HCT116 (cell line): ENCODE measurements around the gene HIVEP3. TPM values are rescaled to one million over a fixed set of nuclear protein-coding genes. Genes with fewer than 3 reads are reported as not detected.

Experiments
- ATAC-seq: fragments of 200-7000 bp; cut with Tn5 transposase; 2 replicates; pipeline ENCODE4 v1.9.1; 2020; ENCODE audit warnings: mild to moderate bottlenecking, moderate library complexity
- BruUV-seq: library from RNA; stranded (reverse); fragments of 400-500 nt; replicated peaks from 2 replicates; lab custom pipeline; 2021; lab: Mats Ljungman, UMichigan
- CTCF ChIA-PET: fragments of 300-600 bp; sonication (Branson Sonifier 250); formaldehyde crosslinking; loops from one replicate; lab custom pipeline; 2021; ENCODE audit warnings: antibody characterized with exemption; lab: Charles Lee
- POLR2A ChIA-PET: fragments of 300-600, 350-600 bp; sonication (Branson Sonifier 250); formaldehyde crosslinking; loops from one replicate; lab custom pipeline; 2021; ENCODE audit warnings: antibody characterized with exemption; lab: Charles Lee
- RAD21 ChIA-PET, 2 experiments: fragments of 300-600 bp; sonication (Branson Sonifier 250); formaldehyde crosslinking; loops; one replicate each; lab custom pipeline; 2023; ENCODE audit warnings: low total read pairs in 2 of 2; ENCODE audit not compliant: uncharacterized antibody in 2 of 2, unreplicated experiment in 2 of 2, low non-redundant PET in 1 of 2; lab: Charles Lee
- DNase-seq: peaks from one replicate; pipeline ENCODE4 v3.0.0-alpha.2; 2010; ENCODE audit warnings: low read depth, low spot score
- H2AFZ ChIP-seq: fragments of 200-600 bp; shearing (Covaris generic), sonication (generic); 2 replicates; pipeline ENCODE4 v1.6.1; 2017; ENCODE audit warnings: low read depth, mixed run types, mixed read lengths, antibody characterized with exemption, low read length; ENCODE audit not compliant: poor library complexity, severe bottlenecking
- H3K27ac ChIP-seq: 2 replicates; pipeline ENCODE4 v1.5.1; 2012; ENCODE audit warnings: low read depth, low read length
- H3K27me3 ChIP-seq: fragments of 200-600 bp; sonication (generic); 2 replicates; pipeline ENCODE4 v1.6.1; 2016; ENCODE audit warnings: mixed run types, low read length, mixed read lengths; ENCODE audit not compliant: insufficient read depth
- H3K36me3 ChIP-seq, 2 experiments: fragments of 200-500 bp in 1 of 2; fragments of 200-600 bp in 1 of 2; sonication (Bioruptor generic) in 1 of 2; sonication (generic) in 1 of 2; 2 replicates each; pipeline versions ENCODE4 v1.5.1 to v1.6.1; 2014 to 2016; ENCODE audit warnings: low read length in 2 of 2, inconsistent platforms in 1 of 2, mixed read lengths in 1 of 2, mixed run types in 1 of 2; ENCODE audit not compliant: insufficient read depth in 2 of 2, control insufficient read depth in 1 of 2
- H3K4me1 ChIP-seq, 2 experiments: fragments of 200-600 bp in 1 of 2; sonication (generic) in 1 of 2; 2 replicates each; pipeline versions ENCODE4 v1.5.1 to v1.6.1; 2012 to 2017; ENCODE audit warnings: low read length in 2 of 2, inconsistent platforms in 1 of 2, mild to moderate bottlenecking in 1 of 2, mixed read lengths in 1 of 2, mixed run types in 1 of 2, moderate library complexity in 1 of 2; ENCODE audit not compliant: insufficient read depth in 2 of 2, control insufficient read depth in 1 of 2
- H3K4me2 ChIP-seq: fragments of 200-600 bp; sonication (generic); 2 replicates; pipeline ENCODE4 v1.6.1; 2017; ENCODE audit warnings: mixed run types, low read length, mixed read lengths
- H3K4me3 ChIP-seq, 2 experiments: fragments of 200-600 bp in 1 of 2; sonication (generic) in 1 of 2; replicated peaks in 1 of 2; 2 replicates each; pipeline ENCODE4 v1.5.1; 2011 to 2016; ENCODE audit warnings: low read length in 2 of 2, control low read depth in 1 of 2, low read depth in 1 of 2, mild to moderate bottlenecking in 1 of 2, mixed read lengths in 1 of 2, mixed run types in 1 of 2
- H3K79me2 ChIP-seq: fragments of 200-600 bp; sonication (generic); 2 replicates; pipeline ENCODE4 v1.6.1; 2017; ENCODE audit warnings: mild to moderate bottlenecking, mixed run types, low read length, moderate library complexity, mixed read lengths; ENCODE audit not compliant: insufficient read depth
- H3K9ac ChIP-seq: fragments of 200-600 bp; sonication (generic); 2 replicates; pipeline ENCODE4 v1.6.1; 2016; ENCODE audit warnings: low read length, mixed read lengths
- H3K9me2 ChIP-seq: fragments of 200-600 bp; sonication (generic), shearing (Covaris generic); 2 replicates; pipeline ENCODE4 v1.6.1; 2017; ENCODE audit warnings: mixed run types, mild to moderate bottlenecking, moderate library complexity; ENCODE audit not compliant: insufficient read depth
- H3K9me3 ChIP-seq, 2 experiments: fragments of 200-500 bp in 1 of 2; fragments of 200-600 bp in 1 of 2; sonication (Bioruptor generic) in 1 of 2; sonication (generic) in 1 of 2; 2 replicates each; pipeline ENCODE4 v1.6.1; 2014 to 2017; ENCODE audit warnings: low read length in 2 of 2, mixed read lengths in 2 of 2, inconsistent platforms in 1 of 2, low read depth in 1 of 2, mild to moderate bottlenecking in 1 of 2, mixed run types in 1 of 2, moderate library complexity in 1 of 2; ENCODE audit not compliant: control insufficient read depth in 1 of 2, insufficient read depth in 1 of 2
- H4K20me1 ChIP-seq: fragments of 200-600 bp; sonication (generic), shearing (Covaris generic); 2 replicates; pipeline ENCODE4 v1.6.1; 2017; ENCODE audit warnings: mixed run types, mild to moderate bottlenecking, moderate library complexity; ENCODE audit not compliant: insufficient read depth
- EGR1 ChIP-seq: IDR thresholded peaks from 2 replicates; pipeline ENCODE4 v1.6.1; 2012; ENCODE audit warnings: low read depth
- EZH2 ChIP-seq: fragments of 200-600 bp; sonication (generic); IDR thresholded peaks from 2 replicates; pipeline ENCODE4 v1.6.1; 2017; ENCODE audit warnings: antibody characterized with exemption, mixed run types
- FOSL1 ChIP-seq: IDR thresholded peaks from 2 replicates; pipeline ENCODE4 v1.6.1; 2012; ENCODE audit warnings: low read depth
- JUND ChIP-seq: IDR thresholded peaks from 2 replicates; pipeline ENCODE4 v1.6.1; 2012
- POLR2A ChIP-seq: IDR thresholded peaks from 2 replicates; pipeline ENCODE4 v1.7.0; 2011; ENCODE audit warnings: borderline replicate concordance; ENCODE audit not compliant: insufficient read depth, insufficient read length; ENCODE audit errors: extremely low read depth
- POLR2AphosphoS5 ChIP-seq: IDR thresholded peaks from 2 replicates; pipeline ENCODE4 v1.6.1; 2011; ENCODE audit warnings: mild to moderate bottlenecking, low read depth, low read length, moderate library complexity
- SP1 ChIP-seq: IDR thresholded peaks from 2 replicates; pipeline ENCODE4 v1.6.1; 2012; ENCODE audit warnings: low read depth
- SRF ChIP-seq: IDR thresholded peaks from 2 replicates; pipeline ENCODE4 v1.6.1; 2012; ENCODE audit warnings: low read depth
- TCF7L2 ChIP-seq: IDR thresholded peaks from 2 replicates; pipeline ENCODE4 v1.7.0; 2011; ENCODE audit warnings: borderline replicate concordance, inconsistent platforms; ENCODE audit not compliant: insufficient read depth, insufficient read length; ENCODE audit errors: extremely low read depth
- ZFX ChIP-seq: fragments of 450-650 bp; IDR thresholded peaks from 2 replicates; pipeline ENCODE4 v1.6.1; 2017
- ZNF274 ChIP-seq: fragments of 200-500 bp; sonication (Bioruptor generic); IDR thresholded peaks from 2 replicates; pipeline ENCODE4 v1.6.1; 2014; ENCODE audit warnings: mild to moderate bottlenecking, low read depth, low read length, inconsistent platforms
- intact Hi-C: fragments of 100-400 bp; cut with micrococcal nuclease; formaldehyde crosslinking; loops from 2 replicates; pipeline ENCODE4 v1.10.0; 2022
- total RNA-seq: library from RNA; stranded (reverse); gene quantifications from one replicate; pipeline ENCODE4 v1.2.1, GENCODE V29; 2021; ENCODE audit not compliant: unreplicated experiment
- TF ChIP-seq, protein P1 (sequence below): IDR thresholded peaks from 2 replicates; pipeline ENCODE4 v1.6.1; 2012
- TF ChIP-seq, protein P2 (sequence below): IDR thresholded peaks from 2 replicates; pipeline ENCODE4 v1.6.1; 2012

The HIVEP3 gene
- total RNA-seq, 1 experiment from 2014 or later: 7.1 TPM

DNA sequence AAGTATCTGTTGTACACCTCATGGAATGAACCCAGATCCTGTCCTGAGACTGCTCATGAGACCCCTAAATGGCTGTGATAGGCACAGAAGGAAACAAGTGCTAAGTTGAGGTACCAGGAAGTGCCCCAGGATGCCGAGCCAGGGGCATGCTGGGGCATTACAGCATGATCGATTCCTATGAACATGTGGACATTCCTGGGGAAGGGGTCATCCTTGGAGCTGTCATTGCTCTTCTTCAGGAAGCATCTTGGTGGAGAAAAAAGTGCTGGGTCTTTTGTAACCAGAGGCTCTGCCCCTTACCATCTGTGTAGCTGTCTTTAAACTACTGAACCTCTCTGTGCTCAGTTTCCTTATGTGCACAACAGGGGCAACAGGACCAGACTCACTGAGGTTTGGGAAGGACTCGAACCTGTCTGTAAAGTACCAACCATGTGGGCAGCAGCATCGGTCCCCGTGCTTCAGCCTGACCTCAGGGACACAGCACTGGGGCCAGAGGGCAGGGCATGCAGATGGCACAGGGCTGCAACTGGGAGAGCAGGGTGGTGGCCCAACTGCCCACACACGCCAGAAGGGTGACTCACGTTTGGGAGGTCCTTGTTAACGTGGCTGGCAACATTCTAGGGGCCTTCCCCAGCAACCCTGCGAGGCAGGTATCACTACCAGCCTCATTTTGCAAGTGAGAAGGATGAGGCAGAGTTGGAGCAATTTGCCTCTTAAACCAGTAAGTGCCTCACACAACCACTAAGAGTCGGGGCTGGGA lies 291.9 kb downstream of the HIVEP3 start:
- intact Hi-C loops: no loop called here
- peak overlapping the region in 1 of 2 experiments; percentile 40; a peak in 2 of 4 replicates for H3K4me3 ChIP-seq
- peak overlapping the region; percentile 77 for H3K4me2 ChIP-seq
- peak overlapping the region; percentile 55 for H3K9ac ChIP-seq
- peak overlapping the region; percentile 15; the same call in 1 of the 2 replicates for H3K27ac ChIP-seq
- TF ChIP-seq SRF (no peak), ZNF274 (no peak), FOSL1 (peak; percentile 52; the same call in 1 of the 2 replicates), SP1 (peak; percentile 41; the same call in 1 of the 2 replicates), POLR2AphosphoS5 (no peak), EZH2 (no peak), JUND (peak; percentile 54), EGR1 (peak; percentile 63), ZFX (no peak), POLR2A (no peak), TCF7L2 (no peak)
- TF ChIP-seq, protein P1, sequence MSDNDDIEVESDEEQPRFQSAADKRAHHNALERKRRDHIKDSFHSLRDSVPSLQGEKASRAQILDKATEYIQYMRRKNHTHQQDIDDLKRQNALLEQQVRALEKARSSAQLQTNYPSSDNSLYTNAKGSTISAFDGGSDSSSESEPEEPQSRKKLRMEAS: peak; percentile 62
- TF ChIP-seq, protein P2, sequence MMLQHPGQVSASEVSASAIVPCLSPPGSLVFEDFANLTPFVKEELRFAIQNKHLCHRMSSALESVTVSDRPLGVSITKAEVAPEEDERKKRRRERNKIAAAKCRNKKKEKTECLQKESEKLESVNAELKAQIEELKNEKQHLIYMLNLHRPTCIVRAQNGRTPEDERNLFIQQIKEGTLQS: no peak
- CTCF ChIA-PET: no interaction called here
- H3K36me3 ChIP-seq: no peaks in the 10 kb centered on the region
- DNase-seq (peak; percentile 19), ATAC-seq (peak; percentile 89)
- H3K9me3 ChIP-seq: no peaks in the 10 kb centered on the region
- H4K20me1 ChIP-seq: no peaks in the 10 kb centered on the region
- BruUV-seq: no TSS peak
- no peaks in the 10 kb centered on the region for H3K9me2 ChIP-seq
- H2AFZ ChIP-seq: no peak overlapping the region
- POLR2A ChIA-PET: no interaction called here
- RAD21 ChIA-PET: no interaction called here
- H3K27me3 ChIP-seq: no peaks in the 10 kb centered on the region
- peaks cover 22 to 36% of the 10 kb centered on the region in 2 experiments for H3K4me1 ChIP-seq
- H3K79me2 ChIP-seq: no peaks in the 10 kb centered on the region
